ENCODE measurements around the gene ARPC2.

DNA sequence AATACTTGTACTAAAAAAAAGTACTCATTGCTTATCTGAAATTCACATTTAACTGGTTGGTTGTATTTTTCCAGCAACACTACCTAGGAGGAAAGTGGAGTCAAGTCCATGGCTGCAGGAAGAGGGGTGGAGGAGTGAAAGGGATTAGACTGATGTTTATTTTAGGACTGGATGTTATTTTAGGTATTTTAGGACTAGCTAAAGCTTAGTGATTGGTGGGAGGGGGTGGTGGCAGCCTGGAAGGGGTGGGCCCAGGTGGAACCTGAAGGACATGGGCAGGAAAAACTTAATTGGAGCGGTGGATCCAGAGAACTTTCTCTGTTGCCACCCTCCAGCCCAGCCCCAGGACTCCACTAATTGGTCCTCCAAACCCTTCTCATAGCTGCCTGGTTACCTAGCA is 79.2 kb downstream of the ARPC2 start:
- no peak for TF ChIP-seq POLR2A (IDR thresholded peaks at IDR 0.05)
- TF ChIP-seq, protein P1, sequence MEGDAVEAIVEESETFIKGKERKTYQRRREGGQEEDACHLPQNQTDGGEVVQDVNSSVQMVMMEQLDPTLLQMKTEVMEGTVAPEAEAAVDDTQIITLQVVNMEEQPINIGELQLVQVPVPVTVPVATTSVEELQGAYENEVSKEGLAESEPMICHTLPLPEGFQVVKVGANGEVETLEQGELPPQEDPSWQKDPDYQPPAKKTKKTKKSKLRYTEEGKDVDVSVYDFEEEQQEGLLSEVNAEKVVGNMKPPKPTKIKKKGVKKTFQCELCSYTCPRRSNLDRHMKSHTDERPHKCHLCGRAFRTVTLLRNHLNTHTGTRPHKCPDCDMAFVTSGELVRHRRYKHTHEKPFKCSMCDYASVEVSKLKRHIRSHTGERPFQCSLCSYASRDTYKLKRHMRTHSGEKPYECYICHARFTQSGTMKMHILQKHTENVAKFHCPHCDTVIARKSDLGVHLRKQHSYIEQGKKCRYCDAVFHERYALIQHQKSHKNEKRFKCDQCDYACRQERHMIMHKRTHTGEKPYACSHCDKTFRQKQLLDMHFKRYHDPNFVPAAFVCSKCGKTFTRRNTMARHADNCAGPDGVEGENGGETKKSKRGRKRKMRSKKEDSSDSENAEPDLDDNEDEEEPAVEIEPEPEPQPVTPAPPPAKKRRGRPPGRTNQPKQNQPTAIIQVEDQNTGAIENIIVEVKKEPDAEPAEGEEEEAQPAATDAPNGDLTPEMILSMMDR (IDR thresholded peaks at IDR 0.05), result no peak
